Measurements from ENCODE around the gene PSG11.
"Not testable (repeated sequence)": the region's sequence is repeated elsewhere in the genome, so short reads cannot be mapped to it uniquely, and the experiment has no call there.

The PSG11 gene

GRCh38 chr19:42988206-42988605 is 38.1 kb downstream of the PSG11 start:
- not testable (repeated sequence) for DNase-seq (ENCODE audit: low read depth)

DNA sequence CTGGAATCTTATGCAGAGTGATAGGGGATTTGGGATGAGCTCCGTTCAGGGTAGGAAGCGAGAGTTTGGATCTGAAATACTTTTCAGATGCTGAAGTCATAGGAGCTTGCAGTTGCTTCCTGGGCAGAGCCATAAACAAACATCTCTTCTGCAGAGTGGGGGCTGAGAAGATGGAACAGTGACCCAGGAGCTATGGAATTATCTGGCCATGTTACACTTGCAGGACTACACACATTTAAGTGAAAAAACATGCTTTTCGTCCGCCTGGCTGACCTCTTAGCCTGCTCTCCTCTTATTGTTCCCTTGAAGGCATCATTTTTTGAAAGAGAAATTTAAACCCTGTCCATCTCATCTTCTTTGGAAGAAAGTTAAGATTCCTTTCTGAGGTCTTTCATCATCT is 40.7 kb downstream of the PSG11 start:
- no peak for DNase-seq (ENCODE audit: low read depth)

DNA sequence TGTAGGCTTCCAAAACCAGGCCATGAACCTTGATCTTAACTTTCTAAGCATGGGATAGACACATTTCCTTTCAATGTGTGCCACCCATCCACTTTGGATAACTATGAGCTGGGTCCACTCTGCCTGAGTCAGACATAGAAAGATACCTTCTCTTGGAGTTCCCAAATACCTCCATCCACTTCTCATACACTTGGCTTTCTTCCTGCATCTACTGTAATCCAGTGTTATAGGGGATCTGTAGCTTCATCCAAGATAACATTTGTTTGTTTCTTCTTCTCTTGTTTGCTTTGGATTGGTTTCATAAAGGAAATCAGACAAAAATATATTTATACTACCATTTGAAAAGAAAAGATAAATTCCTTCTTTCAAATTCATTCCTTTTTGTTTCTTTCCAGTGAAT is 44.2 kb downstream of the PSG11 start:
- DNase-seq (ENCODE audit: low read depth), result not testable (repeated sequence)

DNA sequence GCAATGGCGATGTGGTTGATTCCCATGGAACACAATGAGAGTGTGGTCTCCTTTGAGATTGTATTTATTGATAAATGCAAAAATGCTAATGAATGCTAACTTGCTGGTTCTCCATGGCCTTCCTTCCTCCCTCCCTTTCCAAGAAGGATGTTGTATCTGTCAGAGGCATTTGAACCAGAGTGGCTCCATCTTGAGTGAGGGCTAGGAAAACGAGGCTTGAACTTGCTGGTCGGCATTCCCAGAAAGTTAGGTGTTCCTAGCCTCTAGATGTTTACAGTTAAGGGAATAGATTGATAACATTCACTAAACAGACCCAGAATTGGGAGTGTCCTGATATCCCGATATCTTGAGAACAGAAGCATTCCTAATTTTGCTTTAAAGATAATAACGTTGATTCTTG is 54.8 kb downstream of the PSG11 start:
- not testable (repeated sequence) for DNase-seq (ENCODE audit: low read depth)

DNA sequence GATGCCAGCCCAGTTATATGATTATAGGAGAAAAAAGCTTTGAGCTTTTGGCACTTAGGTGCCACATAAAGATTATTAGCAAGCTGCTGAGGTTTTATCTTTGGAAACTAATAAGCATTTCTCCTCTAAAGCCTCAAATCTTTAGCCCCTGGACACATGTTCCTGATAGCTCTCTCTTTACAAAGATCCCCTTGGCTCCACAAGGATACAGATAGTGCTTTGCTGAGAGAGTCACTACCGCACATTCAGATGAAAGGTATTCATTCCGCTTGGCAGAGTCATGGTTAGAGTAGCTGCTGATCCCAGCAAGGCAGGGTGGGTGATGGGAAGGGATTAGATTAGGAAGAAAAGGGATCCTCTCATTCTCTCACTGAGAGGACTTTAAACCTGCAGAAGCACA is 61.1 kb downstream of the PSG11 start:
- peak; percentile 95 for DNase-seq (ENCODE audit: low read depth)

GRCh38 chr19:42961119-42961518 is 65.2 kb downstream of the PSG11 start:
- DNase-seq (ENCODE audit: low read depth), result no peak
